NCI-H774 (cell line): Measurements from ENCODE around the gene SGTA.
"Not testable (repeated sequence)": the region's sequence is repeated elsewhere in the genome, so short reads cannot be mapped to it uniquely, and the experiment has no call there.

Experiments
- DNase-seq: peaks from one replicate; lab custom pipeline; 2025; lab: John Stamatoyannopoulos, UW

SGTA gene

DNA sequence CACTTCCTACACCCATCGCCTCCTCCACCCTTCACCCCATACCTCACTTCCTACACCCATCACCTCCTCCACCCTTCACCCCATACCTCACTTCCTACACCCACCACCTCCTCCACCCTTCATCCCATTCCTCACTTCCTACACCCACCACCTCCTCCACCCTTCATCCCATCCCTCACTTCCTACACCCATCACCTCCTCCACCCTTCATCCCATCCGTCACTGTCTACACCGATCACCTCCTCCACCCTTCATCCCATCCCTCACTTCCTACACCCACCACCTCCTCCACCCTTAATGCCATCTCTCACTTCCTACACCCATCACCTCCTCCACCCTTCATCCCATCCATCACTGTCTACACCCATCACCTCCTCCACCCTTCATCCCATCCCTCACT is 69.9 kb downstream of the SGTA start:
- not testable (repeated sequence) for DNase-seq

DNA sequence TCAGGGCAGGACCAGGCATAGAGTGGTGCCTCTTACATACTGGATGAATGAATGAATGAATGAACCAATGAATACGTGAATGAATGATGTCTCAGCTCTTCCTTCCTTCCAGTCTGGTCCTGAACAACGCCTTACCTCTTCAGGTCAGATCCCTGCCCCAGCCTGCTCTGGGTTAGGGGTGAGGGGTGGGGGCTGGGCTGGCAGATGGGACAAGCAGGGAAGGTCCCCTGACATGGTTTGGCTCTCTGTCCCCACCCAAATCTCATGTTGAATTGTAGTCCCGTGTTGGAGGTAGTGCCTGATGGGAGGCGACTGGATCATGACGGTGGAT is 71.2 kb downstream of the SGTA start:
- no peak for DNase-seq

DNA sequence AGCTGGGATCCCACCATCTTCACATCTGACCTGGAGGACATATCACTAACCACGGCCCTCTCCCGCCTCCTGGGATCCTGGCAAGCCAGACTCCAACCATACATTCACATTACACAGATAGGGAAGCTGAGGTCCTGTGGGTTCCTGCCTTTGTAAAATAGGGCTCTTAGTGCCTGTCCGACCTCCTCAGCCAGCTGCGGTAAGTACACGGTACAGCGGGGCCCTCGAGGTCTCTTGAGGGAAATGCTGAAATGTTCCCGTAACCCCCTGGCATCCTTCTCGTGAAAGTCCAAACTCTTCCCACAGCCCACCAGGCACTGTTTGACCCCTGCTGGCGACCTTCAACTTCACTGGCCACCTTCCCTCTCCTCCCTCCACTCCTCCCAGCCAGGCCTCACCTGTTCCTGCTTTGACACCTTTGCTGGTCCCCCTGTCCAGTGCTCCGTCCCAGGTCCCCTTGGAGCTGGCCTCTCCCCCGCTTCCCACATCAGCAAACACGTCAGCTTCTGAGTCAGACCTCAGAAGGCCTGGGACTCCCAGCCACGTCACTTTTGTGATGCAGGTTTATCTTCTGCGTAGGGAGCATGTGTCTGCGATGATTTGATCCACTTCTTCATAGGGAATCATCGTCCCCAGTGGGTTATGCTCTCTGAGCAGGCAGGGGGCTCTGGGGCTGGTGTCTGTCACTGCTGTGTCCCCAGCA is 71.8 kb downstream of the SGTA start:
- no peak for DNase-seq

DNA sequence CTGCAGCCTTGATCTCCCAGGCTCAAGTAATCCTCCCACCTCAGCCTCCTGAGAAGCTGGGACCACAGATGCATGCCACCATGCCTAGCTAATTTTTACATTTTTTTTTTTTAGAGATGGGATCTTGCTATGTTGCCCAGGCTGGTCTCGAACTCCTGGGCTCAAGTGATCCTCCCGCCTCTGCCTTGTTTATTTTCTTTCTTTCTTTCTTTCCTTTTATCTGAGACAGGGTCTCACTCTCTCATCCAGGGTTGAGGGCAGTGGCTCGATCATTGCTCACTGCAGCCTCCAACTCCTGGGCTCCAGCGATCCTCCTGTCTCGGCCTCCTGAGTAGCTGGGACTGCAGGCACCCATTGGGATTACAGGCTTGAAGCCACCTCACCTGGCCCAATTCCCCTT is 76.8 kb downstream of the SGTA start:
- no peak for DNase-seq
